GM13976 (cell line): Measurements from ENCODE around the gene TLE5.
"Not testable (repeated sequence)": the region's sequence is repeated elsewhere in the genome, so short reads cannot be mapped to it uniquely, and the experiment has no call there.

ENCODE experiments used
- DNase-seq: peaks from one replicate; pipeline ENCODE4 v3.0.0; 2012; ENCODE audit warnings: low spot score
- in situ Hi-C: fragments of 300-500 bp; cut with MboI; formaldehyde crosslinking; loops from one replicate; pipeline ENCODE4 v1.12.0; 2022; ENCODE audit warnings: low sequenced_read_pairs, mixed read lengths, inconsistent platforms; ENCODE audit not compliant: unreplicated experiment
- TF ChIP-seq, protein P1 (sequence below): IDR thresholded peaks from 2 replicates; pipeline ENCODE4 v1.5.1; 2012; ENCODE audit warnings: borderline replicate concordance, mild to moderate bottlenecking; ENCODE audit not compliant: insufficient read depth; ENCODE audit errors: extremely low read depth, missing control alignments, control extremely low read depth

TLE5 gene

GRCh38 chr19:3097442-3097871 lies 35.2 kb upstream of the TLE5 start:
- TF ChIP-seq, protein P1, sequence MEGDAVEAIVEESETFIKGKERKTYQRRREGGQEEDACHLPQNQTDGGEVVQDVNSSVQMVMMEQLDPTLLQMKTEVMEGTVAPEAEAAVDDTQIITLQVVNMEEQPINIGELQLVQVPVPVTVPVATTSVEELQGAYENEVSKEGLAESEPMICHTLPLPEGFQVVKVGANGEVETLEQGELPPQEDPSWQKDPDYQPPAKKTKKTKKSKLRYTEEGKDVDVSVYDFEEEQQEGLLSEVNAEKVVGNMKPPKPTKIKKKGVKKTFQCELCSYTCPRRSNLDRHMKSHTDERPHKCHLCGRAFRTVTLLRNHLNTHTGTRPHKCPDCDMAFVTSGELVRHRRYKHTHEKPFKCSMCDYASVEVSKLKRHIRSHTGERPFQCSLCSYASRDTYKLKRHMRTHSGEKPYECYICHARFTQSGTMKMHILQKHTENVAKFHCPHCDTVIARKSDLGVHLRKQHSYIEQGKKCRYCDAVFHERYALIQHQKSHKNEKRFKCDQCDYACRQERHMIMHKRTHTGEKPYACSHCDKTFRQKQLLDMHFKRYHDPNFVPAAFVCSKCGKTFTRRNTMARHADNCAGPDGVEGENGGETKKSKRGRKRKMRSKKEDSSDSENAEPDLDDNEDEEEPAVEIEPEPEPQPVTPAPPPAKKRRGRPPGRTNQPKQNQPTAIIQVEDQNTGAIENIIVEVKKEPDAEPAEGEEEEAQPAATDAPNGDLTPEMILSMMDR, result no peak
- in situ Hi-C loops, result no loop called here
- DNase-seq, result no peak

DNA sequence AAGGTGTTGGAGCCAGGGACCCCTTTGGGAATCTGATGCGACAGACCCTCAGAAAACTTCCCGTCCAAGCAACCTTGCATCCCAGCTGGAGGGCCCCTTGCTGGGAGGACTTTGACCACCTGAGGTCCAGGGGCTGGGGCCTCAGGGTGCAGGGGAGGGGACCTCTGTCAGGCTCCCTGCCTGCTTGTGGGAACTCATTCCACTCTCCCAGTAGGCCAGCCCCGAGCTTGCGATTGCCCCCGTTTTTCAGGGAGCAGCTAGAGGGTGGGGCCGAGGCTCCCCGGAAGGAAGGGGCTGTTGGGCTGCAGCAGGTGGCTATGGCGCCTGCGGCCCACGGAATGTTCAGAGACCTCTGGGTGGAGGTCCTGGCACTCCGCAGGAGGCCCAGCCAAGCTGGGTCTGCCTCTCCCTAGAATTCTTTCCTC lies 34.6 kb upstream of the TLE5 start:
- in situ Hi-C loops, result no loop called here
- TF ChIP-seq, protein P1, result no peak
- DNase-seq, result no peak

GRCh38 chr19:3096267-3096901 lies 34.1 kb upstream of the TLE5 start:
- in situ Hi-C loops, result no loop called here
- DNase-seq, result no peak
- TF ChIP-seq, protein P1, result no peak

GRCh38 chr19:3095441-3096191 lies 33.3 kb upstream of the TLE5 start:
- DNase-seq, result no peak
- TF ChIP-seq, protein P1, result no peak
- in situ Hi-C loops, result no loop called here

DNA sequence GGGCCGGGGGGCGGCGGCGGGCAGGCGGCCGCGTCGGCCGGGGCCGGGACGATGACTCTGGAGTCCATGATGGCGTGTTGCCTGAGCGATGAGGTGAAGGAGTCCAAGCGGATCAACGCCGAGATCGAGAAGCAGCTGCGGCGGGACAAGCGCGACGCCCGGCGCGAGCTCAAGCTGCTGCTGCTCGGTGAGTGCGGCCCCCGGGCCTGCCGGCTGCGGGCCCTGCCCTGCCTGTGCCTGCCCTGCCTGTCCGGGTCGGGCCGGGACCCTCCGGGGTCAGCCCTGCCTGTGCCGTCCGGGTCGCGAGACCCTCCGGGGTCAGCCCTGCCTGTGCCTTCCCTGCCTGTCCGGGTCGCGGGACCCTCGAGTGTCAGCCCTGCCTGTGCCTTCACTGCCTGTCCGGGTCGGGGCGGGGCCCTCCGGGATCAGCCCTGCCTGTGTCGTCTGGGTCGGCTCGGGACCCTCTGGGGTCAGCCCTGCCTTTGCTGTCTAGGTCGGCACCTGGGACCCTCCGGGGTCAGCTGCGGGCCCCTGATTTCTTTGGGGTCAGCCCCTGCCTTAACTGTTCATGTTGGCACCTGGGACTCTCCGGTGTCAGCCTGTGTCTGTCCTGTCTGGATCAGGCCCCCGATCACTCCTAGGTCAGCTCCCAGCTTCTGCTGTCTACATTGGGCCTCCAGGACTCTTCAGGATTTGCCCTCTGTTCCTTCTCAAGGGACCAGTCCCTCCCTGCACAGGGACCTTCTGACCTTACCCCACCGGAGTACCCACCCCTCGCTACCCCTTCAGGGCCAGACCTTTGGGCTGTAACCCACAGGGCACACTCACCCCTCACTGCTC lies 32.5 kb upstream of the TLE5 start:
- no peak for DNase-seq
- in situ Hi-C loops, result no loop called here
- TF ChIP-seq, protein P1, result no peak

GRCh38 chr19:3089299-3089855 lies 27.1 kb upstream of the TLE5 start:
- DNase-seq, result not testable (repeated sequence)

More at GRCh38 chr19:3089299-3089855, 27.1 kb upstream of the TLE5 start:
- in situ Hi-C loops, result not testable (repeated sequence)
